Right cardiac atrium (tissue), 5 donors: ENCODE data around the gene RNF123. TPM values are rescaled to one million over a fixed set of nuclear protein-coding genes. Genes with fewer than 3 reads are reported as not detected.
"Not testable (repeated sequence)": the region's sequence is repeated elsewhere in the genome, so short reads cannot be mapped to it uniquely, and the experiment has no call there.

Source experiments
- ATAC-seq, 2 donors: fragments of 200-7000 bp; cut with Tn5 transposase; one replicate each; pipeline versions ENCODE4 v1.8.0 to v1.9.1; 2020; ENCODE audit warnings: moderate library complexity in 2 of 2, mild to moderate bottlenecking in 1 of 2
- DNase-seq, 3 donors: peaks; one replicate each; pipeline ENCODE4 v3.0.0-alpha.2; 2020
- H3K27ac ChIP-seq: one replicate; pipeline ENCODE4 v1.5.1; 2013; ENCODE audit warnings: mild to moderate bottlenecking, low read length, control low read depth, moderate library complexity
- H3K27me3 ChIP-seq: one replicate; pipeline ENCODE4 v1.6.1; 2013; ENCODE audit not compliant: control insufficient read depth, insufficient read depth
- H3K4me1 ChIP-seq: one replicate; pipeline ENCODE4 v1.6.1; 2013; ENCODE audit warnings: low read length; ENCODE audit not compliant: control insufficient read depth, insufficient read depth
- H3K4me3 ChIP-seq: one replicate; pipeline ENCODE4 v1.5.1; 2013; ENCODE audit warnings: low read length, control low read depth
- H3K9me3 ChIP-seq: one replicate; pipeline ENCODE4 v1.6.1; 2013; ENCODE audit warnings: low read length; ENCODE audit not compliant: control insufficient read depth
- WGBS: extraction: QIAGEN DNeasy Blood & Tissue Kit; methylation state at CpG from one replicate; pipeline ENCODE4 v1.1.7; 2013; 5-methylcytosine and 5-hydroxymethylcytosine counted together
- intact Hi-C, 4 donors: fragments of 100-400 bp; cut with DNase I; formaldehyde crosslinking; loops; one replicate each; pipeline versions ENCODE4 v1.11.0 to v1.14.0; 2022 to 2023
- polyA plus RNA-seq: library from polyadenylated mRNA; stranded (reverse); fragments of 200-250 nt; gene quantifications from one replicate; pipeline ENCODE4 v1.2.3, GENCODE V29; 2013
- total RNA-seq, 4 donors: library from RNA; stranded (reverse); fragmentation: NEBNext Ultra II Directional; extraction: Animal tissue kit (Norgen Biotek cat#: 25700); gene quantifications; one replicate each; pipeline ENCODE4 v1.2.1, GENCODE V29; 2021
- donor health status: healthy with polysubstance abuse.
- donor health status: DM: no; HTN: yes; CAD: no.
- donor health status: DM: no; HTN: no; CAD: no.
- donor health status: DM: no; HTN: yes; CAD: no; lungs with severe emphysema.
- donor health status: DM: yes; HTN: yes; CAD: no.

Gene RNF123
- total and polyA plus RNA-seq, 5 donors: 24.4 to 44.6 (median 39.2) TPM

GRCh38 chr3:49683162-49683561 is 6.2 kb upstream of the RNF123 start:
- H3K27ac ChIP-seq: no peak overlapping the region
- no peak overlapping the region for H3K4me3 ChIP-seq
- intact Hi-C loops: no loop called here
- 77% methylated on average over 6 of the region's 6 CpGs for WGBS
- H3K4me1 ChIP-seq: peaks cover 2% of the 10 kb centered on the region
- DNase-seq: peak in 1 of 3 donors; percentile 28
- H3K27me3 ChIP-seq: no peaks in the 10 kb centered on the region
- no peak for ATAC-seq
- H3K9me3 ChIP-seq: no peaks in the 10 kb centered on the region

GRCh38 chr3:49684453-49684852 is 4.9 kb upstream of the RNF123 start:
- H3K27ac ChIP-seq, H3K27me3 ChIP-seq, H3K4me3 ChIP-seq, ATAC-seq, H3K4me1 ChIP-seq, intact Hi-C loops, H3K9me3 ChIP-seq: not testable (repeated sequence)
- 87% methylated on average over 2 of the region's 2 CpGs for WGBS
- DNase-seq: peak in 2 of 3 donors; percentile 19 to 35

- H3K27ac ChIP-seq, intact Hi-C loops, H3K27me3 ChIP-seq, DNase-seq, H3K9me3 ChIP-seq, H3K4me1 ChIP-seq, H3K4me3 ChIP-seq, ATAC-seq: not testable (repeated sequence)
- WGBS: 92% methylated on average over 10 of the region's 10 CpGs
Observed at GRCh38 chr3:49685103-49685502, 4.3 kb upstream of the RNF123 start.

- H3K4me1 ChIP-seq, H3K27ac ChIP-seq, H3K27me3 ChIP-seq, intact Hi-C loops, ATAC-seq, H3K4me3 ChIP-seq, H3K9me3 ChIP-seq: not testable (repeated sequence)
- WGBS: 18% methylated on average over 35 of the region's 36 CpGs
- DNase-seq: peak in 2 of 3 donors; percentile 14 to 59
Observed at GRCh38 chr3:49685846-49686245, 3.5 kb upstream of the RNF123 start.

GRCh38 chr3:49686346-49686745 is 3.0 kb upstream of the RNF123 start:
- H3K4me1 ChIP-seq, H3K9me3 ChIP-seq, H3K27me3 ChIP-seq, intact Hi-C loops, H3K4me3 ChIP-seq, H3K27ac ChIP-seq: not testable (repeated sequence)
- 3% methylated on average over 25 of the region's 29 CpGs for WGBS
- ATAC-seq (peak; percentile 2 to 5), DNase-seq (peak in 1 of 3 donors; percentile 42)

- H3K4me1 ChIP-seq, H3K4me3 ChIP-seq, H3K9me3 ChIP-seq, H3K27me3 ChIP-seq, intact Hi-C loops, H3K27ac ChIP-seq: not testable (repeated sequence)
- DNase-seq: peak; percentile 62 to 83 (median 78)
- 13% methylated on average over 44 of the region's 44 CpGs for WGBS
- ATAC-seq: peak; percentile 27 to 49
Observed at GRCh38 chr3:49686769-49687423, 2.5 kb upstream of the RNF123 start.

- H3K4me3 ChIP-seq, H3K4me1 ChIP-seq, intact Hi-C loops, H3K27me3 ChIP-seq, H3K9me3 ChIP-seq, ATAC-seq, H3K27ac ChIP-seq, DNase-seq: not testable (repeated sequence)
- 93% methylated on average over 12 of the region's 12 CpGs for WGBS
Observed at GRCh38 chr3:49687424-49687795, 1.9 kb upstream of the RNF123 start.

- WGBS: 54% methylated on average over 7 of the region's 7 CpGs
- H3K4me1 ChIP-seq, H3K9me3 ChIP-seq, H3K27me3 ChIP-seq, H3K27ac ChIP-seq, intact Hi-C loops: not testable (repeated sequence)
- H3K4me3 ChIP-seq: peak overlapping the region; percentile 90
- peak in 1 of 2 donors; percentile 1 for ATAC-seq
- peak in 1 of 3 donors; percentile 36 for DNase-seq
Observed at GRCh38 chr3:49688338-49689045, 865 bp upstream of the RNF123 start.

- Histone ChIP-seq H3K4me3 (peak overlapping the region; percentile 90), H3K27ac (peak overlapping the region; percentile 75)
- H3K4me1 ChIP-seq, DNase-seq, H3K27me3 ChIP-seq, intact Hi-C loops, ATAC-seq, H3K9me3 ChIP-seq: not testable (repeated sequence)
- 8% methylated on average over 16 of the region's 16 CpGs for WGBS
Observed at GRCh38 chr3:49689908-49690624, 709 bp downstream of the RNF123 start.

GRCh38 chr3:49690856-49691255 is 1.5 kb downstream of the RNF123 start:
- H3K4me1 ChIP-seq, H3K4me3 ChIP-seq, H3K9me3 ChIP-seq, H3K27me3 ChIP-seq, DNase-seq, intact Hi-C loops, H3K27ac ChIP-seq, ATAC-seq: not testable (repeated sequence)
- 90% methylated on average over 3 of the region's 3 CpGs for WGBS

- DNase-seq: peak in 1 of 3 donors; percentile 9
- WGBS: 81% methylated on average over 3 of the region's 3 CpGs
- H3K4me3 ChIP-seq, H3K27ac ChIP-seq, intact Hi-C loops, H3K27me3 ChIP-seq, ATAC-seq, H3K4me1 ChIP-seq, H3K9me3 ChIP-seq: not testable (repeated sequence)
Observed at GRCh38 chr3:49691481-49691880, 2.1 kb downstream of the RNF123 start.
